Measurements from ENCODE around the gene BHLHE23.

GRCh38 chr20:62957136-62958117 is 49.3 kb downstream of the BHLHE23 start:
- TF ChIP-seq CTCF (IDR thresholded peaks at IDR 0.05): no peak
- TF ChIP-seq POLR2A (IDR thresholded peaks at IDR 0.05): no peak

Measured in body of pancreas (tissue), 4 donors.